ENCODE results near the gene TAPBPL. TPM values are rescaled to one million over a fixed set of nuclear protein-coding genes. Genes with fewer than 3 reads are reported as not detected.

The TAPBPL gene
- total and polyA plus RNA-seq, 2 of the 4 experiments (the other 2 are of a cell fraction): 3.4 to 12.1 TPM

GRCh38 chr12:6423267-6424007 lies 28.4 kb upstream of the TAPBPL start:
- intact Hi-C loops (cut with micrococcal nuclease): loop anchor here (1.0 to 2.0 kb wide), 6 partner anchors 42 to 133 kb away; partner anchors contain the start of genes GAPDH and IFFO1
- H4K20me1 ChIP-seq (ENCODE audit: insufficient read depth, low read length): no peaks in the 10 kb centered on the region
- no peak overlapping the region for H3K56ac ChIP-seq (ENCODE audit: extremely low read depth, insufficient read depth, low read length)
- H2AFZ ChIP-seq (replicated peaks; ENCODE audit: low read length, poor library complexity): peak overlapping the region; percentile 16
- in situ Hi-C loops (cut with MboI; ENCODE audit: low sequenced_read_pairs): loop anchor here (5.0 kb wide), 2 partner anchors 39 to 119 kb away; no protein-coding TSS in a partner anchor
- WGBS, 2 experiments (ENCODE audit: extremely low coverage in 2 of 2, insufficient read length in 1 of 2): 7% methylated on average over 5 of the region's 9 CpGs; no CpG with 5 or more reads in 1 of the 2 experiments
- H3K14ac ChIP-seq (replicated peaks; ENCODE audit: low read depth, low read length): no peak overlapping the region
- POLR2A ChIA-PET (ENCODE audit: unreplicated experiment): interaction anchor here (0.6 kb wide), 1 partner anchor 160 kb away, joined by 3 read pairs; no protein-coding TSS in a partner anchor
- H4K8ac ChIP-seq (ENCODE audit: low read depth in 2 of 2, low read length in 2 of 2): 0 out of 4 replicates have a peak overlapping the region, but pooled peaks of 1 of the 2 experiments have one; percentile 3
- no peak overlapping the region for H2AK5ac ChIP-seq (ENCODE audit: low read depth, low read length)
- no peak overlapping the region for H2BK120ac ChIP-seq (ENCODE audit: low read depth, low read length)
- CTCF ChIA-PET: interaction anchor here (0.6 to 1.4 kb wide), 6 partner anchors 42 to 385 kb away, joined by 3 to 8 read pairs (median 3); no protein-coding TSS in a partner anchor
- peaks cover 7% of the 10 kb centered on the region; the same call in 1 of the 2 replicates for H3K9me1 ChIP-seq (ENCODE audit: insufficient read depth, low read length)
- H2AK9ac ChIP-seq (replicated peaks; ENCODE audit: low read depth, low read length, poor library complexity): peak overlapping the region; percentile 1
- no peak overlapping the region for H4K5ac ChIP-seq (ENCODE audit: low read depth, low read length)
- H3K4ac ChIP-seq (ENCODE audit: low read depth, low read length): no peak overlapping the region
- no peak overlapping the region for H2BK5ac ChIP-seq (ENCODE audit: low read depth, low read length, poor library complexity, severe bottlenecking)
- ATAC-seq (ENCODE audit: low read depth) (peak; percentile 99), DNase-seq (peak; percentile 90)
- H3K18ac ChIP-seq (ENCODE audit: low read depth, low read length): no peak overlapping the region
- dilution Hi-C loops (cut with HindIII; ENCODE audit: low sequenced_read_pairs, unreplicated experiment): no loop called here
- no peak overlapping the region for H3K9ac ChIP-seq (ENCODE audit: low read depth, low read length)
- no peak overlapping the region for H4K91ac ChIP-seq (ENCODE audit: insufficient read depth, low read depth, low read length)
- no peak overlapping the region for H3K4me2 ChIP-seq (ENCODE audit: low read depth, low read length)
- no peaks in the 10 kb centered on the region for H3K36me3 ChIP-seq (ENCODE audit: control insufficient read depth, insufficient read depth, low read length)
- H3K9me3 ChIP-seq (ENCODE audit: control insufficient read depth, insufficient read depth, low read length): no peaks in the 10 kb centered on the region
- H3K79me1 ChIP-seq (ENCODE audit: low read depth in 1 of 2, low read length in 2 of 2): no peaks in the 10 kb centered on the region
- H3K4me3 ChIP-seq (ENCODE audit: insufficient read depth, low read depth, low read length): no peak overlapping the region
- H2BK20ac ChIP-seq (ENCODE audit: low read depth, low read length): no peak overlapping the region
- TF ChIP-seq RCOR1 (IDR thresholded peaks at IDR 0.05; ENCODE audit: insufficient replicate concordance, low read length) (no peak), MAZ (IDR thresholded peaks at IDR 0.05; ENCODE audit: borderline replicate concordance, low read depth, low read length) (peak; percentile 28; the same call in 1 of the 2 replicates), RAD21 (IDR thresholded peaks at IDR 0.05; ENCODE audit: low read length) (peak; percentile 97), SMC3 (IDR thresholded peaks at IDR 0.05; ENCODE audit: low read depth, low read length) (peak; percentile 94), POLR2A (IDR thresholded peaks at IDR 0.05; ENCODE audit: low read depth, low read length) (peak; percentile 54; the same call in 1 of the 2 replicates), MXI1 (IDR thresholded peaks at IDR 0.05; ENCODE audit: borderline replicate concordance, low read depth, low read length) (peak; percentile 56; the same call in 1 of the 2 replicates), MAFK (IDR thresholded peaks at IDR 0.05; ENCODE audit: low read depth, low read length) (no peak), CEBPB (IDR thresholded peaks at IDR 0.05; ENCODE audit: low read depth, low read length) (peak; percentile 75), NFE2L2 (IDR thresholded peaks at IDR 0.05; ENCODE audit: low read depth, low read length) (no peak), BHLHE40 (IDR thresholded peaks at IDR 0.05; ENCODE audit: low read depth, low read length) (peak; percentile 91)
- TF ChIP-seq, protein P1, sequence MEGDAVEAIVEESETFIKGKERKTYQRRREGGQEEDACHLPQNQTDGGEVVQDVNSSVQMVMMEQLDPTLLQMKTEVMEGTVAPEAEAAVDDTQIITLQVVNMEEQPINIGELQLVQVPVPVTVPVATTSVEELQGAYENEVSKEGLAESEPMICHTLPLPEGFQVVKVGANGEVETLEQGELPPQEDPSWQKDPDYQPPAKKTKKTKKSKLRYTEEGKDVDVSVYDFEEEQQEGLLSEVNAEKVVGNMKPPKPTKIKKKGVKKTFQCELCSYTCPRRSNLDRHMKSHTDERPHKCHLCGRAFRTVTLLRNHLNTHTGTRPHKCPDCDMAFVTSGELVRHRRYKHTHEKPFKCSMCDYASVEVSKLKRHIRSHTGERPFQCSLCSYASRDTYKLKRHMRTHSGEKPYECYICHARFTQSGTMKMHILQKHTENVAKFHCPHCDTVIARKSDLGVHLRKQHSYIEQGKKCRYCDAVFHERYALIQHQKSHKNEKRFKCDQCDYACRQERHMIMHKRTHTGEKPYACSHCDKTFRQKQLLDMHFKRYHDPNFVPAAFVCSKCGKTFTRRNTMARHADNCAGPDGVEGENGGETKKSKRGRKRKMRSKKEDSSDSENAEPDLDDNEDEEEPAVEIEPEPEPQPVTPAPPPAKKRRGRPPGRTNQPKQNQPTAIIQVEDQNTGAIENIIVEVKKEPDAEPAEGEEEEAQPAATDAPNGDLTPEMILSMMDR (conservative IDR thresholded peaks at IDR 0.05; ENCODE audit: low read depth, low read length): peak; percentile 96
- TF ChIP-seq, protein P2, sequence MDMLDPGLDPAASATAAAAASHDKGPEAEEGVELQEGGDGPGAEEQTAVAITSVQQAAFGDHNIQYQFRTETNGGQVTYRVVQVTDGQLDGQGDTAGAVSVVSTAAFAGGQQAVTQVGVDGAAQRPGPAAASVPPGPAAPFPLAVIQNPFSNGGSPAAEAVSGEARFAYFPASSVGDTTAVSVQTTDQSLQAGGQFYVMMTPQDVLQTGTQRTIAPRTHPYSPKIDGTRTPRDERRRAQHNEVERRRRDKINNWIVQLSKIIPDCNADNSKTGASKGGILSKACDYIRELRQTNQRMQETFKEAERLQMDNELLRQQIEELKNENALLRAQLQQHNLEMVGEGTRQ (IDR thresholded peaks at IDR 0.05; ENCODE audit: low read depth, low read length): peak; percentile 87
- H3K27ac ChIP-seq (ENCODE audit: insufficient read depth, low read length): no peak overlapping the region
- H3K23ac ChIP-seq (ENCODE audit: low read depth, low read length): no peak overlapping the region
- BruUV-seq (replicated peaks): no TSS peak
- no peak overlapping the region for H2BK15ac ChIP-seq (ENCODE audit: low read depth, low read length)
- H3K4me1 ChIP-seq (ENCODE audit: control insufficient read depth, insufficient read depth, low read length): no peaks in the 10 kb centered on the region
- no peaks in the 10 kb centered on the region for H3K27me3 ChIP-seq (ENCODE audit: control insufficient read depth, insufficient read depth, low read length)
